NCI-H1436 treated with DMSO at 0.1 percent for 48 hours (cell line): Measurements from ENCODE around the gene TMEM242.
A peak's percentile ranks its signal among the peaks of the same experiment; 100 is the strongest.

Experiments
- DNase-seq: peaks from one replicate; lab custom pipeline; 2025; lab: John Stamatoyannopoulos, UW

The TMEM242 gene

GRCh38 chr6:157288575-157288974 is 34.7 kb downstream of the TMEM242 start:
- DNase-seq: no peak

DNA sequence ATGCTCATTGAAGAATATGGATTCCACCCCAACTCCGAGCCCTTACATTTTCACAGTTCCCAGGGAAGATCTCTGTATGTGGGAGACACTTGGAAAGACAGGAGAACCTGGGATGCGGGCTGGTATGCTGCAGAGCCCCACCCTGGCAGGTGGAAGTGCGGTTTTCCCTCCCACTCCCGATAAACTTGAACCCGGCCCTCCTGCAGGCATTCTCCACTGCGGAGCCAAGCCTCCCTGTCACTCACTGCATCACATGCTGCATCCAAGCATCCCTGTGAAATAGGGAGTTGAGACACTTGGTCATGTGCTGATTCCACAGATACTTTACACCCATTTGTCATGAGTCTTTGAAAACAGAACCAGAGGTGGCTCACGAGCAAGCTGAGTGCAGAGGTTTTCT is 35.4 kb downstream of the TMEM242 start:
- DNase-seq: no peak

DNA sequence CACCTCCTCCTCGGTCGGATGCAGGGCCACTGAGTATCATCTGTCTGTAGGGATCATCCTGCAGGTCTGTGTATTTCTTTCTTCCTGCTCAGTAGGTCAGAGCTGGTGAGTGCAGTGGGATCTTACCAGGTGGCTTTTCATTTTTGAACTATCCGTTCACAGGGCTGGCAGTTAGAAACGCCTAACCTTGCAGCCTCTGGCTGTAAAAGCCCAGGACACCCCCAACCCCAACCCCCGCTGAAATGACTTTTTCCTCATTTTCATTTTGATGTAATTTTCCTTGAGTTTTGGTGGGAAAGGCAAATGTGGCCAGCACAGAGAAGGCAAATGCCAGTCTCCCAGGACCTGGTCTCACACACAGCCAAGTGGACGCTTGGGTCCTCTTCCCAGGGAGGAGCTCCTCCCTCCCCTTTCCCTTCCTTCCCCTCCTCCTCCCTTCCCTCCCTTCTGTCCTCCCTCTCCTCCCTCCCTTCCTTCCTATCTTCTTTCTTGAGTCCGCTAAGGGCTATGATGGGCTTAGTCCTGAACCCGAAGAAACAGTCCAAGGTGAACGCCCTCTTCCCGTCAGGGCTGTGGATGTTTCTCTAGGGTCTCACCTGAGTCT is 36.0 kb downstream of the TMEM242 start:
- DNase-seq: no peak

GRCh38 chr6:157285422-157285779 is 37.9 kb downstream of the TMEM242 start:
- DNase-seq: no peak

- DNase-seq: no peak
These were observed 38.4 kb downstream of the TMEM242 start for GRCh38 chr6:157284738-157285421.

DNA sequence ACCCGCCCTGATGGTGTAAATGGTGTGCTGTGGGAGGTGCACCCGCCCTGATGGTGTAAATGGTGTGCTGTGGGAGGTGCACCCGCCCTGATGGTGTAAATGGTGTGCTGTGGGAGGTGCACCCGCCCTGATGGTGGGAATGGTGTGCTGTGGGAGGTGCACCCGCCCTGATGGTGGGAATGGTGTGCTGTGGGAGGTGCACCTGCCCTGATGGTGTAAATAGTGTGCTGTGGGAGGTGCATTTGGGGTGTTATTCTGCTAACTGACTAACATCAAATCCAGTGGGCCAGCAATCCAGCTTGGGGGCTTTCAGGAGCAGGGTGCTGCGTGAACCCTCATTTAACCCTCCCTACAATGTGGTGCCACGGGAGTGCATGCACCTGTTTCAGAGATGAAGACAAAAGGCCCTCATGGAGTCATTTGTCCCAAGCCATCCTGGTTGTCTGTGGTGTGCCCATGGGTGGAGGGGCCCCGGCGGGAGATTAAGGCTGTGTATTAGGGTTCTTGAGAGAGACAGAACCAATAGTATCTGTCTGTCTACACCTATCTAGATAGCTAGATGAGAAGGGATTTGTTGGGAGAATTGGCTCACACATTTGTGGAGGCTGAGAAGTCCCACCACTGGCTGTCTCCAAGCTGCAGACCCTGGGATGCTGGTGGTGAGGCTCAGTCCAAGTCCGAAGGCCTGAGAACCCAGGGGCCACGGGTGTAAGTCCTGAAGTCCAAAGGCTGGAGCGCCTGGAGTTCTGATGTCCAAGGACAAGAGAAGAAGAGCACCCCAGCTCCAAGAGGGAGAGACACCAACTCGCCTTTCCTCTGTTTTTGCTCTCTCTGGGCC is 39.2 kb downstream of the TMEM242 start:
- no peak for DNase-seq

DNA sequence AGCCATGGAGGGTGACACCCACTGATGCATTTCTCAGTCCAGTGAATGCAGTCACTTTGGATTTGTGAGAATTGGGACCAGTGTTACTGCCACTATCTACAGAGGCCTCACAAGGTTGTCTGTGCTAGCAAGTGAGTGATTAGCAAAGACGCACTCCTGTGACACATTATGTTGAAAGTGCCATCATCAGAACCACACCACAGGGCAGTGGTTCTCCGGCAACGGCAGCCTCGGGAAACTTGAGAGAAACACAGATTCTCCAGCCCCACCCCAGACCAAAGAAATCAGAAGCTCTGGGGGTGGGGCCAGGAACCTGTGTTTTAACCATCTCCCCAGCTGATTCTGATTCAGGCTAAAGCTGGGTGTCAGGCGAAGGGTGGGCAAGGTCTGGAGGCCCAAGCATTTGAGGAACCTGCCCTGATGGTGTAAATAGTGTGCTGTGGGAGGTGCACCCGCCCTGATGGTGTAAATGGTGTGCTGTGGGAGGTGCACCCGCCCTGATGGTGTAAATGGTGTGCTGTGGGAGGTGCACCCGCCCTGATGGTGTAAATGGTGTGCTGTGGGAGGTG is 39.9 kb downstream of the TMEM242 start:
- no peak for DNase-seq

GRCh38 chr6:157282284-157282683 is 41.0 kb downstream of the TMEM242 start:
- no peak for DNase-seq

- no peak for DNase-seq
These were observed 41.7 kb downstream of the TMEM242 start for GRCh38 chr6:157281570-157281969.

GRCh38 chr6:157280947-157281346 is 42.4 kb downstream of the TMEM242 start:
- no peak for DNase-seq

GRCh38 chr6:157280157-157280556 is 43.2 kb downstream of the TMEM242 start:
- DNase-seq: no peak

- no peak for DNase-seq
These were observed 45.1 kb downstream of the TMEM242 start for GRCh38 chr6:157278171-157278570.

DNA sequence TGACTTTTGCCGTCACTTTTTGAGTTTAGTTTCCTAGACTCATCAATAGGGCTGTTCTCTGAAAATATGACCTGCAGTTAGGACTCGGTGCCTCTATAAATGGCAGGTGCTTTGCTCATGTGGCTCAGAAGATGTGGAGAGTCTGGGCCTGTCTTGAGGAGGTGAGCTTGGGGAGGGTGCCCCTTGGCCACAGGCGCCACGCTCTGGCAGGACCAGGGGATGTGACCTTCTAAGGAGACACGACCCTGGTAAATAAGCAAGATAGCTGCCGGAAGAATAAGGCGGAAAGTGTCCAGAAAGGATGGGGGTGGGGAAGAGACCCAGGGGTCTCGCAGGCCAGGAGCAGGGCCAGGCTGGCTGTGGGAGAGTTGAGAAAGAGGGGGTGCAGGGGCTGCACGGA is 46.6 kb downstream of the TMEM242 start:
- DNase-seq: no peak

DNA sequence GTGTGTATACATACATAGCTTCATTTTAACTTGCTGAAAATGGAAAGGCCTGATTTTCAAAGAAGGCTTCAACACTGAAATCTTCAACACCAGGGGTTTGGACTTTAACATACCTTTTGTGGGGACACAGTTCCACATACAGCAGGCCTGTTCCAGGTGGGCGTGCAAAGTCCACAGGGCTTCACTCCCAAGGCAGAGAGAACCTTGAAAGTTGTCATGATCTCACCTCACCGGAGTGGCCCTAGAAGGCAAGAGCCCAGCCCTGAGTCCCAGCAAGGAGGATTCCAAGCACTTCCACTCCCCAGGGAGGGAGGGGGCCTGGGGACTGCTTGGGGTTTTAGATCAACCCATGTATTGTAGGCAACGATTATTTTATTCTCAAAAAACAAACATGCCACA is 47.2 kb downstream of the TMEM242 start:
- DNase-seq: no peak

GRCh38 chr6:157274471-157275226 is 48.7 kb downstream of the TMEM242 start:
- no peak for DNase-seq

DNA sequence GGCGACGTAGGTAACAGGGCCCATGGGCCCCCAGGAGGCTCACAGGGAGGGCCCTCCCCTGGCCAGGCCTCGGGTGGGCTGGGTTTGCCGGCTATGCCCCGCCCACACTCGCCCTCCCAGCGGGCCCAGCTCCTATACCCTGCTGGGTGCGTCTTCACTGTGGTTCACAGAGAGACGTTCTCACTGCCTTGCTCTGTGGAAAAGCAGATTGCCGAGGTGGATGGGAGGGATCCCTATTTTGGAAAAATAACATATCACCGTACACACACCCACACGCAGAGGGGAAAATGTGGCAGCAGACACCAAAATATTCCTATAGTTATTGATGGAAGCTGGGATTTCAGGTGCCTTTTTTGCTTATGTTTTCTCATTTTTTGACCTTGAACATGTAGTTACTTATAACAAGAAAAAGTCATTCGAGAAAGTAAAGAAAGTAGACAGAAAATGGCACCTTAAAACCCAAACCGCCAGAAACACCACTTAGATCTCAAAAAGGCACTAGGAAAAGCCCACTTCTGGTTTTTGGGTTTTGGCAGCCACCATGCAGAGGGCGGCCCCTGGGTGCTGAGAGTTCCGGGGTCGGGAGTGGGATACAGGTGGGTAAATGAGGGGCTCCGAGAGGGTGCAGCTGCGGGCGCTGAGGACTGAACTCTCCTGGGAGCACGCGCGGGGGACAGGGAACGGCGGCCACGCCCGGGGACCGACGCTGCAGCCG is 49.4 kb downstream of the TMEM242 start:
- peak; percentile 61 for DNase-seq

DNA sequence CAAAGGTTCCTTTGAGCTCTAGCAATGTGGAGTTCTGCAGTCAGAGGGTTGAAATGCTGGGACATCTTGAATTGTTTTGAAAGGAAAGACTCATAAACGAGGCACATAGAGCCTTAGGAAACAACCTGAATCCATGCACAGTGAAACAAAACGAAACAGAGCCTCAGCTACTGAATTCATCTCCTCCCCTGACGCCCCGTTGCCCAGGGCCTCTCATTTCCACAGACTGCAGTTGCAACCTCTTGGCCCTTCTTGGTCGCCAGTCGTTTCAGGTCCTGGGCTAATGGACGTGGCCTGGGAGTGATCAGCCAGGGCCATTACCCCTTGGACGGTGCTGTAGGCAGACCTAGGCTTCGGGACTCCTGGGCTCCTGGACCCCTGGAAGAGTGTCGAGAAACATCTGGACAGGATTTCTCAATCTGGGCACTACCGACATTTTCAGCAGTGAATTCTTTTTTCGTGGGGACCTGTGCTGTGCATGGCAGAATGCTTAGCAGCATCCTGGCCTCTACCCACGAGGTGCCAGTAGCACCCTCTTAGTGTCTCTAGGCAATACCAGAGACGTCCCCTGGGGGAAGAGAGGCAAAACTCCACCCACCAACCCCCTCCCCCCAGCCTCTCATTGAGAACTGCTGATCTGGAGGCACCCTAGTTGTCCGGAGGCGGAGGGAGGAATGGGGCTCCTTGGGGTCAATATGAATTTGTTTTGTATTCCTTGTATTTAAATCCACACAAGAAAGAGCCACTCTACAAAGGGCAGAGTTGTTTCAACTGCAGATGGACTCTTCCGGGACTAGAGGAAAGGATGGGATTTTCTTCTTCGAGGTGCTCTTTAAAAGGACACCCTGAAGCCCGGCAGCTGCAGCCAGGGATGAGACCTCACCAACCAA is 50.2 kb downstream of the TMEM242 start:
- no peak for DNase-seq

DNA sequence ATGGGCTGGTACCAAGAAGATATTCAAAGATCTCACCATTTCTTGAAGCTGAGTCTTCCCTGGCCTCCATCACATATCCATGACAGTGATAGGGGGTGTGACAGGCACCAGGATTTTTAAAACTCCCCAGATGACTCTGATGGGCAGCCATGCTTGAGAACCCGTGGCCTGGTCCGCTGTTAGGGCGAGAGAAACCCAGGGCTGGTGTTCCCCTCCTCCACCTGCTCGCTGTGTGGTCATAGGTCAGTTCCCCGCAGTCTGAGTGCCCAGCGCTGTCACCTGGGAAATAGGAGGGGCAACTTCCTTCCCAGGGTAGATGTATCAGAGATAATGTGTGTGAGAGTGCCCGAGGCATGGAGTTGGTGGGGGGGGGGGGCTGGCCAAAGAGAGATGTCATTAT is 50.9 kb downstream of the TMEM242 start:
- no peak for DNase-seq

GRCh38 chr6:157271911-157272310 is 51.4 kb downstream of the TMEM242 start:
- DNase-seq: no peak

GRCh38 chr6:157271441-157271840 is 51.9 kb downstream of the TMEM242 start:
- no peak for DNase-seq
